HEK293 (cell line): ENCODE data around the gene P2RY13.

Experiments
- CTCF ChIA-PET: fragments of 350-600 bp; formaldehyde crosslinking; extraction: SDS; loops from one replicate; lab custom pipeline; 2021; ENCODE audit warnings: antibody characterized with exemption; lab: Yijun Ruan, JAX
- POLR2A ChIA-PET: fragments of 300-600 bp; formaldehyde crosslinking; extraction: SDS; loops from one replicate; lab custom pipeline; 2020; ENCODE audit warnings: antibody characterized with exemption, inconsistent platforms; lab: Yijun Ruan, JAX
- H3K27ac ChIP-seq: fragments of 200-500 bp; sonication (Bioruptor generic); 2 replicates; pipeline ENCODE4 v1.5.1; 2014; ENCODE audit warnings: low read depth, low read length, control low read depth, inconsistent platforms; ENCODE audit errors: extremely low read depth
- H3K36me3 ChIP-seq, 2 experiments: fragments of 200-500 bp in 1 of 2; sonication (Bioruptor generic) in 1 of 2; 1 replicate in 1 of 2; 2 replicates in 1 of 2; pipeline ENCODE4 v1.5.1; 2014 to 2017; ENCODE audit warnings: inconsistent platforms in 2 of 2, low read length in 2 of 2; ENCODE audit not compliant: control insufficient read depth in 2 of 2, insufficient read depth in 1 of 2
- H3K4me1 ChIP-seq: fragments of 200-500 bp; sonication (Bioruptor generic); 2 replicates; pipeline ENCODE4 v1.5.1; 2014; ENCODE audit warnings: mild to moderate bottlenecking, low read length, inconsistent platforms; ENCODE audit not compliant: control insufficient read depth, insufficient read depth
- H3K4me3 ChIP-seq: 2 replicates; pipeline ENCODE4 v1.5.1; 2011; ENCODE audit warnings: low read depth, mild to moderate bottlenecking, control low read depth, low read length, moderate library complexity
- H3K9me3 ChIP-seq: fragments of 200-500 bp; sonication (Bioruptor generic); 2 replicates; pipeline ENCODE4 v1.5.1; 2014; ENCODE audit warnings: low read depth, low read length, inconsistent platforms; ENCODE audit not compliant: control insufficient read depth, insufficient read depth
- EGR2 ChIP-seq: fragments of 450-650 bp; formaldehyde crosslinking; IDR thresholded peaks from 2 replicates; pipeline ENCODE4 v1.5.1; 2016; ENCODE audit warnings: low read depth, missing biosample characterization, missing genetic modification characterization
- KLF10 ChIP-seq: fragments of 450-650 bp; IDR thresholded peaks from 2 replicates; pipeline ENCODE4 v1.5.1; 2018; ENCODE audit warnings: missing biosample characterization, mild to moderate bottlenecking, missing genetic modification characterization
- PRDM1 ChIP-seq: fragments of 450-650 bp; formaldehyde crosslinking; IDR thresholded peaks from 2 replicates; pipeline ENCODE4; 2016; ENCODE audit warnings: missing biosample characterization, missing genetic modification characterization
- RBAK ChIP-seq: fragments of 450-650 bp; formaldehyde crosslinking; IDR thresholded peaks from 2 replicates; pipeline ENCODE4 v1.5.1; 2016; ENCODE audit warnings: missing biosample characterization, missing genetic modification characterization
- ZBTB21 ChIP-seq: fragments of 450-650 bp; formaldehyde crosslinking; IDR thresholded peaks from 2 replicates; pipeline ENCODE4 v1.5.1; 2017; ENCODE audit warnings: missing biosample characterization, missing genetic modification characterization
- ZBTB48 ChIP-seq: fragments of 450-650 bp; formaldehyde crosslinking; IDR thresholded peaks from 2 replicates; pipeline ENCODE4 v1.5.1; 2016; ENCODE audit warnings: missing biosample characterization, missing genetic modification characterization
- ZEB2 ChIP-seq: fragments of 450-650 bp; formaldehyde crosslinking; IDR thresholded peaks from 2 replicates; pipeline ENCODE4 v1.5.1; 2016; ENCODE audit warnings: missing biosample characterization, missing genetic modification characterization
- ZNF112 ChIP-seq: fragments of 450-650 bp; formaldehyde crosslinking; IDR thresholded peaks from 2 replicates; pipeline ENCODE4 v1.5.0; 2017; ENCODE audit warnings: missing biosample characterization, missing genetic modification characterization
- ZNF146 ChIP-seq: fragments of 450-650 bp; formaldehyde crosslinking; IDR thresholded peaks from 2 replicates; pipeline ENCODE4 v1.5.1; 2016; ENCODE audit warnings: missing biosample characterization, missing genetic modification characterization
- ZNF211 ChIP-seq: fragments of 450-650 bp; formaldehyde crosslinking; IDR thresholded peaks from 2 replicates; pipeline ENCODE4 v1.5.1; 2016; ENCODE audit warnings: low read depth, missing biosample characterization, missing genetic modification characterization
- ZNF350 ChIP-seq: fragments of 450-650 bp; formaldehyde crosslinking; IDR thresholded peaks from 2 replicates; pipeline ENCODE4 v1.5.0; 2017; ENCODE audit warnings: missing biosample characterization, mild to moderate bottlenecking, missing genetic modification characterization
- ZNF404 ChIP-seq: fragments of 450-650 bp; formaldehyde crosslinking; IDR thresholded peaks from 2 replicates; pipeline ENCODE4 v1.5.1; 2017; ENCODE audit warnings: missing biosample characterization, missing genetic modification characterization
- ZNF529 ChIP-seq: fragments of 450-650 bp; formaldehyde crosslinking; IDR thresholded peaks from 2 replicates; pipeline ENCODE4 v1.5.1; 2017; ENCODE audit warnings: missing genetic modification characterization, missing biosample characterization; ENCODE audit not compliant: insufficient replicate concordance
- TF ChIP-seq, protein P1 (sequence below): fragments of 450-650 bp; formaldehyde crosslinking; IDR thresholded peaks from 2 replicates; pipeline ENCODE4 v1.5.1; 2016; ENCODE audit warnings: missing biosample characterization, missing genetic modification characterization
- TF ChIP-seq, protein P2 (sequence below): fragments of 450-650 bp; formaldehyde crosslinking; optimal IDR thresholded peaks from 2 replicates; pipeline ENCODE3; 2016; ENCODE audit warnings: missing biosample characterization, mild to moderate bottlenecking, missing genetic modification characterization
- TF ChIP-seq, protein P3 (sequence below): fragments of 450-650 bp; formaldehyde crosslinking; IDR thresholded peaks from 2 replicates; pipeline ENCODE4 v1.5.1; 2016; ENCODE audit warnings: missing biosample characterization, missing genetic modification characterization
- TF ChIP-seq, protein P4 (sequence below): fragments of 450-650 bp; formaldehyde crosslinking; IDR thresholded peaks from 2 replicates; pipeline ENCODE4 v1.5.1; 2016; ENCODE audit warnings: missing biosample characterization, missing genetic modification characterization
- TF ChIP-seq, protein P5 (sequence below): fragments of 450-650 bp; formaldehyde crosslinking; conservative IDR thresholded peaks from 2 replicates; pipeline ENCODE4 v1.5.1; 2016; ENCODE audit warnings: low read depth, missing biosample characterization, missing genetic modification characterization
- TF ChIP-seq, protein P6 (sequence below): fragments of 450-650 bp; formaldehyde crosslinking; IDR thresholded peaks from 2 replicates; pipeline ENCODE4 v1.5.1; 2017; ENCODE audit warnings: missing biosample characterization, missing genetic modification characterization

P2RY13 gene

DNA sequence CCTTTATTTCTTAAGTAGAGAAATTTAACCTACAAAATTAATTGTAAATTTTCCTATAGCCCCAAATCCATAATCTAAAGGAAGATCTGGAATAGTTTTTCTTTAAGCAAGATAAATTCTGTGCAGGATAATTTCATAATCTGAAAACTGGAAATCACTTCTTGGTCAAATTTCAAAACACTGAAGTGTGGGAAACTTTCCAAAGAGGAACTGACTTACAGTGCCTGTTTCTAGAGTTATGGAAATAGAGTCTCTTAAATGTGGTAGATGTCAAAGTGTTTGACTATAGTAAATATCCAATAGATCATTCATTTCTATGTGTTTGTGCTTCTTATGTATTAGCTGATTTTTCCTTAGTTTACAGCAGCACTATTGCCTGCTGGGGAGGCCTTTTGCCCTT, 1.6 kb upstream of the P2RY13 start:
- ChIA-PET CTCF (no interaction called here), POLR2A (no interaction called here)
- no peak for TF ChIP-seq ZEB2
- no peak for TF ChIP-seq KLF10
- TF ChIP-seq ZNF146 (tag by site-specific recombination), result no peak
- TF ChIP-seq, protein P1, sequence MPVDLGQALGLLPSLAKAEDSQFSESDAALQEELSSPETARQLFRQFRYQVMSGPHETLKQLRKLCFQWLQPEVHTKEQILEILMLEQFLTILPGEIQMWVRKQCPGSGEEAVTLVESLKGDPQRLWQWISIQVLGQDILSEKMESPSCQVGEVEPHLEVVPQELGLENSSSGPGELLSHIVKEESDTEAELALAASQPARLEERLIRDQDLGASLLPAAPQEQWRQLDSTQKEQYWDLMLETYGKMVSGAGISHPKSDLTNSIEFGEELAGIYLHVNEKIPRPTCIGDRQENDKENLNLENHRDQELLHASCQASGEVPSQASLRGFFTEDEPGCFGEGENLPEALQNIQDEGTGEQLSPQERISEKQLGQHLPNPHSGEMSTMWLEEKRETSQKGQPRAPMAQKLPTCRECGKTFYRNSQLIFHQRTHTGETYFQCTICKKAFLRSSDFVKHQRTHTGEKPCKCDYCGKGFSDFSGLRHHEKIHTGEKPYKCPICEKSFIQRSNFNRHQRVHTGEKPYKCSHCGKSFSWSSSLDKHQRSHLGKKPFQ (tag by site-specific recombination), result no peak
- no peak for TF ChIP-seq ZNF112 (tag by site-specific recombination)
- Histone ChIP-seq H3K4me3 (no peak overlapping the region), H3K36me3 (no peaks in the 10 kb centered on the region), H3K27ac (no peak overlapping the region), H3K4me1 (no peaks in the 10 kb centered on the region), H3K9me3 (no peaks in the 10 kb centered on the region)

DNA sequence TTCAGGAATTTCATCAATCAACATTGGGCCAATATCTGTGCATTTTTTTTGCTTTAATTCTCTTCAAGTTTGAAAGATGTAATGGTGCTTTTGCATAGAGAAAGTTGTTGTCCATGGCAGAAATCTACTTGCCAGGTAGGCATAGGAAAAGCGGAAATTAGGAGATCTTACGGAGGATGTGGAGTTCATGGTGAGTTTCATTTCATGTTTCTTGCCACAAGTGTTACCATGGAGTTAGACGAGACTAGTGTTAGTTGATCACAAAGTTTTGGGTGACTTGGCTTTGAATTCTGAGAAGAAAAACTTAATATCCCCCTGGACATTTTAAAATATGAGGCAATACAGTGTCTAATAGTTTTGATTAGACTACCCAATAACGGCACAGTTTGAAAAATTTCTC, 1.0 kb upstream of the P2RY13 start:
- POLR2A ChIA-PET, result no interaction called here
- Histone ChIP-seq H3K36me3 (no peaks in the 10 kb centered on the region), H3K9me3 (no peaks in the 10 kb centered on the region), H3K27ac (no peak overlapping the region), H3K4me3 (no peak overlapping the region), H3K4me1 (no peaks in the 10 kb centered on the region)
- no peak for TF ChIP-seq RBAK (tag by site-specific recombination)
- TF ChIP-seq ZNF529 (tag by site-specific recombination), result no peak
- TF ChIP-seq, protein P2, sequence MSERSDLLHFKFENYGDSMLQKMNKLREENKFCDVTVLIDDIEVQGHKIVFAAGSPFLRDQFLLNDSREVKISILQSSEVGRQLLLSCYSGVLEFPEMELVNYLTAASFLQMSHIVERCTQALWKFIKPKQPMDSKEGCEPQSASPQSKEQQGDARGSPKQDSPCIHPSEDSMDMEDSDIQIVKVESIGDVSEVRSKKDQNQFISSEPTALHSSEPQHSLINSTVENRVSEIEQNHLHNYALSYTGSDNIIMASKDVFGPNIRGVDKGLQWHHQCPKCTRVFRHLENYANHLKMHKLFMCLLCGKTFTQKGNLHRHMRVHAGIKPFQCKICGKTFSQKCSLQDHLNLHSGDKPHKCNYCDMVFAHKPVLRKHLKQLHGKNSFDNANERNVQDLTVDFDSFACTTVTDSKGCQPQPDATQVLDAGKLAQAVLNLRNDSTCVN (tag by site-specific recombination), result no peak
- no peak for TF ChIP-seq PRDM1 (tag by site-specific recombination)
- TF ChIP-seq, protein P3, sequence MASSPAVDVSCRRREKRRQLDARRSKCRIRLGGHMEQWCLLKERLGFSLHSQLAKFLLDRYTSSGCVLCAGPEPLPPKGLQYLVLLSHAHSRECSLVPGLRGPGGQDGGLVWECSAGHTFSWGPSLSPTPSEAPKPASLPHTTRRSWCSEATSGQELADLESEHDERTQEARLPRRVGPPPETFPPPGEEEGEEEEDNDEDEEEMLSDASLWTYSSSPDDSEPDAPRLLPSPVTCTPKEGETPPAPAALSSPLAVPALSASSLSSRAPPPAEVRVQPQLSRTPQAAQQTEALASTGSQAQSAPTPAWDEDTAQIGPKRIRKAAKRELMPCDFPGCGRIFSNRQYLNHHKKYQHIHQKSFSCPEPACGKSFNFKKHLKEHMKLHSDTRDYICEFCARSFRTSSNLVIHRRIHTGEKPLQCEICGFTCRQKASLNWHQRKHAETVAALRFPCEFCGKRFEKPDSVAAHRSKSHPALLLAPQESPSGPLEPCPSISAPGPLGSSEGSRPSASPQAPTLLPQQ, result no peak
- TF ChIP-seq ZBTB48 (tag by site-specific recombination), result no peak
- no peak for TF ChIP-seq ZNF350
- TF ChIP-seq, protein P4, sequence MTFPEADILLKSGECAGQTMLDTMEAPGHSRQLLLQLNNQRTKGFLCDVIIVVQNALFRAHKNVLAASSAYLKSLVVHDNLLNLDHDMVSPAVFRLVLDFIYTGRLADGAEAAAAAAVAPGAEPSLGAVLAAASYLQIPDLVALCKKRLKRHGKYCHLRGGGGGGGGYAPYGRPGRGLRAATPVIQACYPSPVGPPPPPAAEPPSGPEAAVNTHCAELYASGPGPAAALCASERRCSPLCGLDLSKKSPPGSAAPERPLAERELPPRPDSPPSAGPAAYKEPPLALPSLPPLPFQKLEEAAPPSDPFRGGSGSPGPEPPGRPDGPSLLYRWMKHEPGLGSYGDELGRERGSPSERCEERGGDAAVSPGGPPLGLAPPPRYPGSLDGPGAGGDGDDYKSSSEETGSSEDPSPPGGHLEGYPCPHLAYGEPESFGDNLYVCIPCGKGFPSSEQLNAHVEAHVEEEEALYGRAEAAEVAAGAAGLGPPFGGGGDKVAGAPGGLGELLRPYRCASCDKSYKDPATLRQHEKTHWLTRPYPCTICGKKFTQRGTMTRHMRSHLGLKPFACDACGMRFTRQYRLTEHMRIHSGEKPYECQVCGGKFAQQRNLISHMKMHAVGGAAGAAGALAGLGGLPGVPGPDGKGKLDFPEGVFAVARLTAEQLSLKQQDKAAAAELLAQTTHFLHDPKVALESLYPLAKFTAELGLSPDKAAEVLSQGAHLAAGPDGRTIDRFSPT (tag by site-specific recombination), result no peak
- no peak for TF ChIP-seq EGR2
- no peak for TF ChIP-seq ZNF211 (tag by site-specific recombination)
- CTCF ChIA-PET, result no interaction called here

DNA sequence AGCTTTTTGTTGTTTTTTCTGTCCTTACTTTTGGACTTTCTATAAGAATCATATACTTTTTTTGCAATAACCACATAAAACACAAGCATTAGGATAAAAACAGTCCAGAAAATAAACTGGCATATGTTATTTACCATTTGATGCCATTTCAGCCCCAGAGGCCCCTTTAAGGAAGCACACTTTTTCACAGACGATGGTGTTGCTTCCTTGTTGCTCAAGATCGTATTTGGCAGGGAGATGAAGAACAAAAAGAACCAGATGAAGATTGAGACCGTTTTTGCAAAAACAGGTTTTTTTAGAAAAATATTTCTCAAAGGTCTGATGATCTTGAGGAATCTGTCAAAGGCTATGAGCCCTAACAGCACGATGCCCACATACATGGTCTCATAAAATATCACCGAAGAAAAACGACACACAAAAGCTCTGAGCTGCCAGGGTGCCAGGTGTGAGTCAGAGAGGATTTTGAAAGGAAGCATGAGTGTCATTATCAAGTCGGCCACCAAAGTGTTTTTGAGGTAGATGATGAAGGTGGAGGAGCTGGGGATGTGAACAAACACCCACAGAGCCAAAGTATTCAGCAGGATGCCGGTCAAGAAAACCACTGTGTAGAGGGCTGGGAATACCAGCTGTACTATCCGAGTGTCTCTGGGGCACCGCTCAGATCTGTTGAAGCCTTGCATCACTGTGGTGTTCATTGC, 902 bp downstream of the P2RY13 start:
- ChIA-PET POLR2A (no interaction called here), CTCF (interaction anchor here (0.6 to 2.0 kb wide), 8 partner anchors 19 to 161 kb away, joined by 3 to 7 read pairs (median 4); no protein-coding TSS in a partner anchor)
- Histone ChIP-seq H3K4me3 (no peak overlapping the region), H3K9me3 (no peaks in the 10 kb centered on the region), H3K27ac (no peak overlapping the region), H3K36me3 (no peaks in the 10 kb centered on the region), H3K4me1 (no peaks in the 10 kb centered on the region)
- TF ChIP-seq ZBTB21 (no peak), ZNF404 (no peak), ZBTB48 (tag by site-specific recombination) (no peak)
- TF ChIP-seq, protein P5, sequence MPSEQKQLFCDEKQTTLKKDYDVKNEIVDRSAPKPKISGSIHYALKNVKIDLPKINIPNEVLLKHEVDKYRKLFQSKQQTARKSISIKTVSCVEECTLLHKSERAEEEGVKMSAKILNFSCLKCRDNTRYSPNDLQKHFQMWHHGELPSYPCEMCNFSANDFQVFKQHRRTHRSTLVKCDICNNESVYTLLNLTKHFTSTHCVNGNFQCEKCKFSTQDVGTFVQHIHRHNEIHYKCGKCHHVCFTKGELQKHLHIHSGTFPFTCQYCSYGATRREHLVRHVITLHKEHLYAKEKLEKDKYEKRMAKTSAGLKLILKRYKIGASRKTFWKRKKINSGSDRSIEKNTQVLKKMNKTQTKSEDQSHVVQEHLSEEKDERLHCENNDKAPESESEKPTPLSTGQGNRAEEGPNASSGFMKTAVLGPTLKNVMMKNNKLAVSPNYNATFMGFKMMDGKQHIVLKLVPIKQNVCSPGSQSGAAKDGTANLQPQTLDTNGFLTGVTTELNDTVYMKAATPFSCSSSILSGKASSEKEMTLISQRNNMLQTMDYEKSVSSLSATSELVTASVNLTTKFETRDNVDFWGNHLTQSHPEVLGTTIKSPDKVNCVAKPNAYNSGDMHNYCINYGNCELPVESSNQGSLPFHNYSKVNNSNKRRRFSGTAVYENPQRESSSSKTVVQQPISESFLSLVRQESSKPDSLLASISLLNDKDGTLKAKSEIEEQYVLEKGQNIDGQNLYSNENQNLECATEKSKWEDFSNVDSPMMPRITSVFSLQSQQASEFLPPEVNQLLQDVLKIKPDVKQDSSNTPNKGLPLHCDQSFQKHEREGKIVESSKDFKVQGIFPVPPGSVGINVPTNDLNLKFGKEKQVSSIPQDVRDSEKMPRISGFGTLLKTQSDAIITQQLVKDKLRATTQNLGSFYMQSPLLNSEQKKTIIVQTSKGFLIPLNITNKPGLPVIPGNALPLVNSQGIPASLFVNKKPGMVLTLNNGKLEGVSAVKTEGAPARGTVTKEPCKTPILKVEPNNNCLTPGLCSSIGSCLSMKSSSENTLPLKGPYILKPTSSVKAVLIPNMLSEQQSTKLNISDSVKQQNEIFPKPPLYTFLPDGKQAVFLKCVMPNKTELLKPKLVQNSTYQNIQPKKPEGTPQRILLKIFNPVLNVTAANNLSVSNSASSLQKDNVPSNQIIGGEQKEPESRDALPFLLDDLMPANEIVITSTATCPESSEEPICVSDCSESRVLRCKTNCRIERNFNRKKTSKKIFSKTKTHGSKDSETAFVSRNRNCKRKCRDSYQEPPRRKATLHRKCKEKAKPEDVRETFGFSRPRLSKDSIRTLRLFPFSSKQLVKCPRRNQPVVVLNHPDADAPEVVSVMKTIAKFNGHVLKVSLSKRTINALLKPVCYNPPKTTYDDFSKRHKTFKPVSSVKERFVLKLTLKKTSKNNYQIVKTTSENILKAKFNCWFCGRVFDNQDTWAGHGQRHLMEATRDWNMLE (tag by site-specific recombination), result no peak
- TF ChIP-seq, protein P6, sequence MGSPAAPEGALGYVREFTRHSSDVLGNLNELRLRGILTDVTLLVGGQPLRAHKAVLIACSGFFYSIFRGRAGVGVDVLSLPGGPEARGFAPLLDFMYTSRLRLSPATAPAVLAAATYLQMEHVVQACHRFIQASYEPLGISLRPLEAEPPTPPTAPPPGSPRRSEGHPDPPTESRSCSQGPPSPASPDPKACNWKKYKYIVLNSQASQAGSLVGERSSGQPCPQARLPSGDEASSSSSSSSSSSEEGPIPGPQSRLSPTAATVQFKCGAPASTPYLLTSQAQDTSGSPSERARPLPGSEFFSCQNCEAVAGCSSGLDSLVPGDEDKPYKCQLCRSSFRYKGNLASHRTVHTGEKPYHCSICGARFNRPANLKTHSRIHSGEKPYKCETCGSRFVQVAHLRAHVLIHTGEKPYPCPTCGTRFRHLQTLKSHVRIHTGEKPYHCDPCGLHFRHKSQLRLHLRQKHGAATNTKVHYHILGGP (tag by site-specific recombination), result no peak
